Transverse colon (tissue), 4 donors: ENCODE results near the gene PROK2. TPM values are rescaled to one million over a fixed set of nuclear protein-coding genes. Genes with fewer than 3 reads are reported as not detected.
A peak's percentile ranks its signal among the peaks of the same experiment; 100 is the strongest.

Experiments
- DNase-seq: peaks from one replicate; pipeline ENCODE4 v3.0.0-alpha.2; 2019
- H3K27ac ChIP-seq, 4 donors: fragments of 200-600 bp; sonication (generic); 2 replicates each; pipeline ENCODE4 v1.5.1; 2016 to 2018; ENCODE audit warnings: inconsistent platforms in 4 of 4
- H3K27me3 ChIP-seq: fragments of 200-600 bp; sonication (generic); 2 replicates; pipeline ENCODE4 v1.5.1; 2017; ENCODE audit warnings: inconsistent platforms
- H3K36me3 ChIP-seq, 4 donors: fragments of 200-600 bp; sonication (generic); 2 replicates each; pipeline ENCODE4 v1.5.1; 2017 to 2019; ENCODE audit warnings: inconsistent platforms in 4 of 4
- H3K4me1 ChIP-seq, 4 donors: fragments of 200-600 bp; sonication (generic); 2 replicates each; pipeline ENCODE4 v1.5.1; 2017 to 2020; ENCODE audit warnings: inconsistent platforms in 4 of 4
- H3K4me3 ChIP-seq, 4 donors: fragments of 200-600 bp; sonication (generic); 1 replicate in 1 of 4; 2 replicates in 3 of 4; pipeline versions ENCODE4 v1.5.1 to v1.6.1; 2017 to 2019; ENCODE audit warnings: inconsistent platforms in 4 of 4
- H3K9me3 ChIP-seq, 2 donors: fragments of 200-600 bp; sonication (generic); 2 replicates each; pipeline ENCODE4 v1.5.1; 2017 to 2019; ENCODE audit warnings: inconsistent platforms in 2 of 2
- EP300 ChIP-seq: sonication (generic); formaldehyde crosslinking; IDR thresholded peaks from one replicate; pipeline ENCODE4 v1.6.1; 2017; ENCODE audit warnings: antibody characterized with exemption, low read depth
- POLR2A ChIP-seq: fragments of 450-650 bp; IDR thresholded peaks from one replicate; pipeline ENCODE4 v1.6.1; 2016; ENCODE audit warnings: antibody characterized with exemption, mild to moderate bottlenecking, moderate library complexity
- POLR2AphosphoS5 ChIP-seq, 3 donors: sonication (generic); formaldehyde crosslinking; IDR thresholded peaks; one replicate each; pipeline ENCODE4 v1.6.1; 2016; ENCODE audit warnings: antibody characterized with exemption in 3 of 3
- WGBS, 2 donors: methylation state at CpG; one replicate each; pipeline ENCODE4 v1.1.5; 2018; ENCODE audit warnings: low coverage in 1 of 2; 5-methylcytosine and 5-hydroxymethylcytosine counted together
- in situ Hi-C, 4 donors: fragments of 200-750 bp; cut with MboI; loops; one replicate each; pipeline versions ENCODE4 v1.15.0 to v1.15.1; 2017; ENCODE audit warnings: low sequenced_read_pairs in 3 of 4, low pct_ligation_motif_present in 1 of 4, low pct_unique_long_range_greater_than_20kb in 1 of 4
- intact Hi-C: fragments of 100-400 bp; cut with DNase I; formaldehyde crosslinking; loops from one replicate; pipeline ENCODE4 v1.15.1; 2023; ENCODE audit warnings: low total_unique reads
- small RNA-seq, 4 donors: library from RNA; depleted of rRNA; stranded (forward); fragments of <200 nt; gene quantifications; one replicate each; pipeline ENCODE3, GENCODE V24; 2016
- total RNA-seq, 4 donors: library from RNA; depleted of rRNA; stranded (reverse); fragments of >200 nt; gene quantifications; one replicate each; pipeline ENCODE4 v1.1.0, GENCODE V29; 2016
- TF ChIP-seq, protein P1 (sequence below), 5 experiments: fragments of 200-600 bp in 3 of 5; fragments of 450-650 bp in 2 of 5; sonication (generic) in 3 of 5; IDR thresholded peaks; 1 replicate in 2 of 5; 2 replicates in 3 of 5; pipeline ENCODE4 v1.5.1; 2016 to 2017; ENCODE audit warnings: antibody characterized with exemption in 5 of 5, inconsistent platforms in 3 of 5, mild to moderate bottlenecking in 2 of 5, moderate library complexity in 1 of 5

The PROK2 gene
- total RNA-seq, 4 donors from 2014 or later = not detected

DNA sequence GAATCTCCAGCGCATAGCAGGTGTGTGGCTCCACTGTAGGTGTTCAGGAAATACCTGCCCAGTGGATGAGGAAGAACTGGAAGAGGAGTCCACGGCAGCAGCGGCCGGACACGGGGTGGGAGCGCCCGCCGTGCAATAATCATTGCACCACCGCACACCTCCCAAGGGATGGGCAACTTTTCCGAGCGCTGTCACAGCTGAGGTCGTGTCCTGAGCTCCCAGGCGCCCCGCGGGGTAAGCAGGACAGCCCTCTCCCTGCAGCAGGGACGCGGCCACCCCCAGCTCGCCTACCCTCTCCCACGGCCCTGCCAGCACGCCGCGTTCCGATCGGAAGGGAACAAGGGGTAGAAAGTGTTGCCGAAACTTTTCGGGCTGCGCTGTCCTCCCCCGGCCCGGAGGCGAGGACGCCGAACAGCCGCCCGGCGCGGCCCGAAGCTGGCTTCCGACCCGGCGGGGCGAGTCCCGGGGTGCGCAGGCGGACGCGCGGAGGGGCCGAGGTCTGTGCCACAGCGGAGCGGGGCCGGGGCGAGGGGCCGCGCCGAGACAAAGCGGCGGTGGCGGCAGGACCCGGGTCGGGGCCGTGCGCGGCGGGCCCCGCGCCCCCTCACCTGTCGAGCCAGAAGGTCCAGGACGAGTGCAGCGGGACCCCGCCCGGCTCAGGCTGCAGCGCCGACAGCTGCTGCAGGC, 60.2 kb downstream of the PROK2 start:
- H3K36me3 ChIP-seq = no peaks in the 10 kb centered on the region
- WGBS, 2 donors = 0 to 17% methylated on average over 1 to 46 of the region's 73 CpGs
- no peaks in the 10 kb centered on the region for H3K27me3 ChIP-seq
- TF ChIP-seq EP300 (no peak), POLR2A (peak; percentile 84), POLR2AphosphoS5 (IDR thresholded peaks at IDR 0.05) (peak in 2 of 3 donors; percentile 80 to 84)
- peak; percentile 69 for DNase-seq
- H3K4me3 ChIP-seq = peak overlapping the region; percentile 78 to 95 (median 90)
- peaks cover 11 to 40% (median 16%) of the 10 kb centered on the region in 4 donors for H3K4me1 ChIP-seq
- in situ Hi-C loops = loop anchor here in 3 of 4 donors (25.0 kb wide), 5 partner anchors 138 to 1363 kb away; partner anchors contain the start of genes SHQ1 (in 2 of the 3) and EBLN2 (in 1 of the 3)
- no peaks in the 10 kb centered on the region for H3K9me3 ChIP-seq
- intact Hi-C loops = loop anchor here (10.0 kb wide), 1 partner anchor 1100 kb away; no protein-coding TSS in a partner anchor
- peak overlapping the region; percentile 80 to 90 (median 88) for H3K27ac ChIP-seq

DNA sequence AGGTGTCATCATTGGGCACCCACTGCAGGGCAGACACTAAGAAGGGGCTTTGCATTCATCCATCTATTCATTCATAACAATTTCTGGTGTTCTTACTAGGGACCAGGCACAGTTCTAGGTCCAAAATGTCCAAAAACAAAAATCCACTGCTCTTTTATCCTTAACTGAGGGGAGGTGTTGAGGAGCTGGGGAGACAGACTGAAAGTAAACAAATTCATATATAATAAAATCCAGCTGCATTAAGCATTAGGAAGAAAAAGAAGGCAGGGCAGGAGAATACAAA, 60.8 kb downstream of the PROK2 start:
- Histone ChIP-seq H3K4me1 (peaks cover 11 to 33% (median 15%) of the 10 kb centered on the region in 4 donors), H3K9me3 (no peaks in the 10 kb centered on the region), H3K36me3 (no peaks in the 10 kb centered on the region), H3K4me3 (peak overlapping the region; percentile 78 to 95 (median 90)), H3K27me3 (no peaks in the 10 kb centered on the region), H3K27ac (peak overlapping the region; percentile 80 to 90 (median 88))
- intact Hi-C loops = loop anchor here (10.0 kb wide), 1 partner anchor 1101 kb away; no protein-coding TSS in a partner anchor
- no peak for DNase-seq
- in situ Hi-C loops = loop anchor here in 3 of 4 donors (25.0 kb wide), 5 partner anchors 138 to 1363 kb away; partner anchors contain the start of genes EBLN2 (in 1 of the 3) and SHQ1 (in 1 of the 3)
- TF ChIP-seq EP300 (no peak), POLR2A (no peak), POLR2AphosphoS5 (IDR thresholded peaks at IDR 0.05) (no peak)
- TF ChIP-seq, protein P1, sequence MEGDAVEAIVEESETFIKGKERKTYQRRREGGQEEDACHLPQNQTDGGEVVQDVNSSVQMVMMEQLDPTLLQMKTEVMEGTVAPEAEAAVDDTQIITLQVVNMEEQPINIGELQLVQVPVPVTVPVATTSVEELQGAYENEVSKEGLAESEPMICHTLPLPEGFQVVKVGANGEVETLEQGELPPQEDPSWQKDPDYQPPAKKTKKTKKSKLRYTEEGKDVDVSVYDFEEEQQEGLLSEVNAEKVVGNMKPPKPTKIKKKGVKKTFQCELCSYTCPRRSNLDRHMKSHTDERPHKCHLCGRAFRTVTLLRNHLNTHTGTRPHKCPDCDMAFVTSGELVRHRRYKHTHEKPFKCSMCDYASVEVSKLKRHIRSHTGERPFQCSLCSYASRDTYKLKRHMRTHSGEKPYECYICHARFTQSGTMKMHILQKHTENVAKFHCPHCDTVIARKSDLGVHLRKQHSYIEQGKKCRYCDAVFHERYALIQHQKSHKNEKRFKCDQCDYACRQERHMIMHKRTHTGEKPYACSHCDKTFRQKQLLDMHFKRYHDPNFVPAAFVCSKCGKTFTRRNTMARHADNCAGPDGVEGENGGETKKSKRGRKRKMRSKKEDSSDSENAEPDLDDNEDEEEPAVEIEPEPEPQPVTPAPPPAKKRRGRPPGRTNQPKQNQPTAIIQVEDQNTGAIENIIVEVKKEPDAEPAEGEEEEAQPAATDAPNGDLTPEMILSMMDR (IDR thresholded peaks at IDR 0.05) = no peak

GRCh38 chr3:71723452-71724170, 61.3 kb downstream of the PROK2 start:
- H3K4me3 ChIP-seq = peak overlapping the region in 3 of 4 donors; percentile 78 to 94 (median 87)
- in situ Hi-C loops (loop anchor here in 3 of 4 donors (25.0 kb wide), 5 partner anchors 139 to 1364 kb away; partner anchors contain the start of genes EBLN2 (in 1 of the 3) and SHQ1 (in 1 of the 3)), intact Hi-C loops (loop anchor here (10.0 kb wide), 1 partner anchor 1101 kb away; no protein-coding TSS in a partner anchor)
- TF ChIP-seq, protein P1 (IDR thresholded peaks at IDR 0.05) = no peak
- no peaks in the 10 kb centered on the region for H3K9me3 ChIP-seq
- H3K27me3 ChIP-seq = no peaks in the 10 kb centered on the region
- no peaks in the 10 kb centered on the region for H3K36me3 ChIP-seq
- H3K4me1 ChIP-seq = peaks cover 11 to 33% (median 15%) of the 10 kb centered on the region in 4 donors
- H3K27ac ChIP-seq = peak overlapping the region; percentile 80 to 90 (median 88)
- DNase-seq = no peak
- 21 to 38% methylated on average over 4 to 6 of the region's 6 CpGs for WGBS, 2 donors

GRCh38 chr3:71722693-71723092, 62.3 kb downstream of the PROK2 start:
- no peaks in the 10 kb centered on the region for H3K36me3 ChIP-seq
- no peaks in the 10 kb centered on the region for H3K9me3 ChIP-seq
- H3K4me1 ChIP-seq = peaks cover 11 to 33% (median 15%) of the 10 kb centered on the region in 4 donors
- in situ Hi-C loops = loop anchor here in 3 of 4 donors (25.0 kb wide), 5 partner anchors 140 to 1365 kb away; partner anchors contain the start of genes EBLN2 (in 1 of the 3) and SHQ1 (in 1 of the 3)
- no peak overlapping the region for H3K4me3 ChIP-seq
- no peaks in the 10 kb centered on the region for H3K27me3 ChIP-seq
- peak overlapping the region in 1 of 4 donors; percentile 1 for H3K27ac ChIP-seq
- intact Hi-C loops = loop anchor here (10.0 kb wide), 1 partner anchor 1102 kb away; no protein-coding TSS in a partner anchor
- DNase-seq = no peak
- TF ChIP-seq POLR2AphosphoS5 (IDR thresholded peaks at IDR 0.05) (no peak), EP300 (no peak), POLR2A (no peak)
- TF ChIP-seq, protein P1 (IDR thresholded peaks at IDR 0.05) = no peak
- WGBS, 2 donors = 67 to 94% methylated on average over 1 of the region's 1 CpG

Small RNA genes lying within 50 kb of the gene (small RNA-seq; reads per million reads assigned to genes)
- gene RN7SL271P = 0 reads per million in 4 donors

Other genes with a start within 250 kb of the PROK2 start
- 100 to 1,000 TPM; 102 to 260 (median 150) TPM for gene FOXP1, start 201.4 kb downstream of the PROK2 start, total RNA-seq
- 10 to 100 TPM in 2 of 4 donors, 1 to 10 TPM in 2; 6.0 to 35.6 (median 19.4) TPM for gene EIF4E3, start 59.7 kb downstream of the PROK2 start, total RNA-seq
- 1 to 10 TPM in 1 of 4 donors, under 1 TPM in 1, not detected in 2; 0.79 to 1.1 TPM for gene GPR27, start 31.3 kb downstream of the PROK2 start, total RNA-seq